ENCODE measurements around the gene WWOX.

Gene WWOX

GRCh38 chr16:78817200-78817739 is 717.8 kb downstream of the WWOX start:
- DNase-seq (ENCODE audit: low read depth) = no peak
- no peak overlapping the region for H3K4me3 ChIP-seq (ENCODE audit: low read depth, low read length)
- TF ChIP-seq CTCF (IDR thresholded peaks at IDR 0.05; ENCODE audit: low read depth, low read length) (no peak), MYC (IDR thresholded peaks at IDR 0.05; ENCODE audit: low read depth, low read length) (no peak), POLR2A (IDR thresholded peaks at IDR 0.05; ENCODE audit: extremely low read depth, insufficient read length) (no peak)
- TF ChIP-seq, protein P1, sequence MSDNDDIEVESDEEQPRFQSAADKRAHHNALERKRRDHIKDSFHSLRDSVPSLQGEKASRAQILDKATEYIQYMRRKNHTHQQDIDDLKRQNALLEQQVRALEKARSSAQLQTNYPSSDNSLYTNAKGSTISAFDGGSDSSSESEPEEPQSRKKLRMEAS (IDR thresholded peaks at IDR 0.05; ENCODE audit: low read depth, low read length) = no peak

- no peak overlapping the region for H3K4me3 ChIP-seq (ENCODE audit: low read depth, low read length)
- no peak for DNase-seq (ENCODE audit: low read depth)
- TF ChIP-seq POLR2A (IDR thresholded peaks at IDR 0.05; ENCODE audit: extremely low read depth, insufficient read length) = no peak
- TF ChIP-seq, protein P1 (IDR thresholded peaks at IDR 0.05; ENCODE audit: low read depth, low read length) = no peak
- TF ChIP-seq MYC (IDR thresholded peaks at IDR 0.05; ENCODE audit: low read depth, low read length) = no peak
- TF ChIP-seq CTCF (IDR thresholded peaks at IDR 0.05; ENCODE audit: low read depth, low read length) = no peak
Observed at GRCh38 chr16:78821335-78821734, 721.9 kb downstream of the WWOX start.

DNA sequence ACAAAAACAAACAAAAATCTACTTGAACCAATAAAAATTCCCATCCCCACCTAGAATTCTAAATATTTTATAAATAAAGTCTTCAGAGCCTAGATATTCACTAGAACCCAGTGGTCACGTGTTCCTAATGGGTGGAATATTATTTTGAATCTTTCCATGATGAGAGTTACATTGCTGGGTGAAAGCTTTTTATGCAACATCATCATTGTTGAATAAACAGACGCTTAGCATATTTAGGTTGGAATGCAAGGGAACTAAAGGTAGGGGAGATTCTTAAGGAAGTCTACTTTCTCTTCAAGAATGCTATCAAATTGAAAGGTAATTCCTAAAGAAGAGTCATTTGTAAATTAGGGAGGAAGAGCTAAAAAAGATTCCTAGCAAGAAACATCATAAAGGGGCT is 723.1 kb downstream of the WWOX start:
- no peak for DNase-seq (ENCODE audit: low read depth)
- no peak overlapping the region for H3K4me3 ChIP-seq (ENCODE audit: low read depth, low read length)
- TF ChIP-seq MYC (IDR thresholded peaks at IDR 0.05; ENCODE audit: low read depth, low read length) = no peak
- TF ChIP-seq, protein P1 (IDR thresholded peaks at IDR 0.05; ENCODE audit: low read depth, low read length) = no peak
- no peak for TF ChIP-seq POLR2A (IDR thresholded peaks at IDR 0.05; ENCODE audit: extremely low read depth, insufficient read length)

DNA sequence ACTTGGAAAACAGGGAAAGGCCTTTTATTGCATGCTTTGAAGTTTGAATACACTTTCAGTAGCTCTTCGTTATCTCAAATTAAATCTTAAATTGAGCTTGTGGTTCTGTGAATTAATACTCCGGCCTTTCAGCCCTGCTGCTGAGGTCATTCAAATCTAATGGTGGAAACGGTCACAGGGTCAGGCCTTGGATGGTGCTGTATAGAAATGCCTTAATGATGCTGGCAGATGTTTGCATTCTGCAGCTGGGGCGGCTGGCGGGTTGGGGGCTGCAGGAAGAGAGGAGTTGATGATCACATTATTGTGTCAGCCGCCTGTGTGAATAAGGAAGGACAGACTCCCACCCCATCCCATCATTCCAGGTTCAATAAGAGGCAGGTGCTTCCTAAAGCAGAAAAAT is 723.6 kb downstream of the WWOX start:
- no peak overlapping the region for H3K4me3 ChIP-seq (ENCODE audit: low read depth, low read length)
- DNase-seq (ENCODE audit: low read depth) = no peak
- TF ChIP-seq, protein P1 (IDR thresholded peaks at IDR 0.05; ENCODE audit: low read depth, low read length) = no peak
- no peak for TF ChIP-seq POLR2A (IDR thresholded peaks at IDR 0.05; ENCODE audit: extremely low read depth, insufficient read length)
- no peak for TF ChIP-seq MYC (IDR thresholded peaks at IDR 0.05; ENCODE audit: low read depth, low read length)
- no peak for TF ChIP-seq CTCF (IDR thresholded peaks at IDR 0.05; ENCODE audit: low read depth, low read length)

DNA sequence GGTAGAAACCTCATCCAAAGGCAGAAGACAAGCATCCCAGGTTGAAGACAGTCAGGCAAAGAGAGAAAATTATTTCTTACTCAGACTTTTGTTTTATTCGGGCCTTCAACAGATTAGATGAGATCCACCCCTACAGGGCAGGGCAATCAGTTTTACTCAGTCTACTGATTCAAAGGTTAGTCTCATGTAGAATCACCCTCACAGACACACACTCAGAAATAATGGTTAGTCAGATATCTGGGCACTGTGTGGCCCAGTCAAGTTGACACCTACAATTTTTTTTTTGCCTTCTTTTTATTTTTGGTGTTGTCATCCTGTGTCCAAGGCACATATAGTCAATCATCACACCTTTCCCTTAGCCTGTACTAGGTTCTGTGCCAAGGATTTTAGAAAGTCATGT is 729.8 kb downstream of the WWOX start:
- H3K4me3 ChIP-seq (ENCODE audit: low read depth, low read length) = no peak overlapping the region
- TF ChIP-seq MYC (IDR thresholded peaks at IDR 0.05; ENCODE audit: low read depth, low read length) (no peak), CTCF (IDR thresholded peaks at IDR 0.05; ENCODE audit: low read depth, low read length) (no peak), POLR2A (IDR thresholded peaks at IDR 0.05; ENCODE audit: extremely low read depth, insufficient read length) (no peak)
- TF ChIP-seq, protein P1 (IDR thresholded peaks at IDR 0.05; ENCODE audit: low read depth, low read length) = no peak
- DNase-seq (ENCODE audit: low read depth) = no peak

DNA sequence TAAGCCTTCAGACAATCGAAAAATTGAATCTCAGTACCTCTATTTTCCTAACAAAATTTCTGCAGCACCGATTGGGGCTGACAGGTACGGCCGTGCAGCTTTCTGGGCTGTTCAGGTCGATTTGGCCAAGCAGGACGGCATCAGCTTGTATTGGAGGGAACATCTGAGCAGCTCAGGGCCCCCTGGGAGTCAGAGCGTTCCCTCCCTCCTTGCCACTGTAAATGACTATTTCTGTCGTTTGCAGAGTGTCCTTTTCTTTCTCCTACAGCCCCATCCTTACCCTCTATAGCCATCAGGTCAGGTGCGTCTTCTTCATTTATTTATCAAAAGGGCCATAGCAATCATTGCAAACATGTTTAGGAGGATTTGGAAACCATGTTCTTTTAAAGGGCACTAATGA is 731.1 kb downstream of the WWOX start:
- no peak for DNase-seq (ENCODE audit: low read depth)
- TF ChIP-seq, protein P1 (IDR thresholded peaks at IDR 0.05; ENCODE audit: low read depth, low read length) = no peak
- H3K4me3 ChIP-seq (ENCODE audit: low read depth, low read length) = no peak overlapping the region

All from NB4 (cell line).